LoVo (cell line): ENCODE results near the gene NELL2.

Experiments used
- DNase-seq: peaks from one replicate; pipeline ENCODE4 v3.0.0-alpha.2; 2016; ENCODE audit warnings: low spot score

Gene NELL2

GRCh38 chr12:44531320-44531971, 344.7 kb downstream of the NELL2 start:
- DNase-seq = no peak

- no peak for DNase-seq
These were observed 349.4 kb downstream of the NELL2 start for GRCh38 chr12:44526655-44527182.

- DNase-seq = no peak
These were observed 350.1 kb downstream of the NELL2 start for GRCh38 chr12:44525806-44526654.

- no peak for DNase-seq
These were observed 352.3 kb downstream of the NELL2 start for GRCh38 chr12:44523828-44524227.

GRCh38 chr12:44521702-44522101, 354.4 kb downstream of the NELL2 start:
- DNase-seq = no peak

GRCh38 chr12:44519931-44520330, 356.2 kb downstream of the NELL2 start:
- no peak for DNase-seq

GRCh38 chr12:44511289-44511688, 364.8 kb downstream of the NELL2 start:
- DNase-seq = no peak

GRCh38 chr12:44510510-44510909, 365.6 kb downstream of the NELL2 start:
- no peak for DNase-seq

- DNase-seq = no peak
These were observed 366.0 kb downstream of the NELL2 start for GRCh38 chr12:44510076-44510475.

- no peak for DNase-seq
These were observed 366.6 kb downstream of the NELL2 start for GRCh38 chr12:44509471-44509870.

GRCh38 chr12:44507461-44507860, 368.7 kb downstream of the NELL2 start:
- no peak for DNase-seq

- DNase-seq = no peak
These were observed 371.3 kb downstream of the NELL2 start for GRCh38 chr12:44504799-44505198.

- DNase-seq = no peak
These were observed 372.8 kb downstream of the NELL2 start for GRCh38 chr12:44503329-44503728.

GRCh38 chr12:44502681-44503080, 373.4 kb downstream of the NELL2 start:
- no peak for DNase-seq

GRCh38 chr12:44500423-44500822, 375.7 kb downstream of the NELL2 start:
- no peak for DNase-seq

GRCh38 chr12:44497044-44497443, 379.1 kb downstream of the NELL2 start:
- no peak for DNase-seq

GRCh38 chr12:44490181-44490580, 385.9 kb downstream of the NELL2 start:
- DNase-seq = no peak

- DNase-seq = no peak
These were observed 387.9 kb downstream of the NELL2 start for GRCh38 chr12:44488180-44488579.

GRCh38 chr12:44484862-44485261, 391.3 kb downstream of the NELL2 start:
- no peak for DNase-seq

GRCh38 chr12:44477331-44477980, 398.7 kb downstream of the NELL2 start:
- no peak for DNase-seq

- no peak for DNase-seq
These were observed 399.4 kb downstream of the NELL2 start for GRCh38 chr12:44476683-44477082.

- no peak for DNase-seq
These were observed 411.0 kb downstream of the NELL2 start for GRCh38 chr12:44465139-44465538.

- no peak for DNase-seq
These were observed 411.9 kb downstream of the NELL2 start for GRCh38 chr12:44464180-44464579.
